Smooth muscle cell (in vitro differentiated cells): ENCODE measurements around the gene TXN. TPM values are rescaled to one million over a fixed set of nuclear protein-coding genes. Genes with fewer than 3 reads are reported as not detected.

ENCODE experiments used
- DNase-seq: peaks from one replicate; lab custom pipeline; 2025; ENCODE audit not compliant: unreplicated experiment; lab: John Stamatoyannopoulos, UW
- H2AFZ ChIP-seq: fragments of 200-600 bp; sonication (generic); 2 replicates; pipeline ENCODE4 v1.6.0; 2016; ENCODE audit warnings: antibody characterized with exemption, low read depth, mild to moderate bottlenecking
- H3F3A ChIP-seq: fragments of 200-600 bp; sonication (generic); 2 replicates; pipeline ENCODE4 v1.6.0; 2017; ENCODE audit warnings: antibody characterized with exemption, low read depth
- H3K27ac ChIP-seq: fragments of 200-600 bp; sonication (generic); 2 replicates; pipeline ENCODE4 v1.5.1; 2016; ENCODE audit warnings: low read depth, mild to moderate bottlenecking
- H3K27me3 ChIP-seq: fragments of 200-600 bp; sonication (generic); 2 replicates; pipeline ENCODE4 v1.6.1; 2016; ENCODE audit warnings: low read depth, mild to moderate bottlenecking
- H3K36me3 ChIP-seq: fragments of 200-600 bp; sonication (generic); 2 replicates; pipeline ENCODE4 v1.5.1; 2016; ENCODE audit warnings: low read depth
- H3K4me1 ChIP-seq: fragments of 200-600 bp; sonication (generic); 2 replicates; pipeline ENCODE4 v1.5.1; 2016; ENCODE audit warnings: low read depth
- H3K4me2 ChIP-seq: fragments of 200-600 bp; sonication (generic); 2 replicates; pipeline ENCODE4 v1.6.0; 2016; ENCODE audit warnings: mild to moderate bottlenecking
- H3K4me3 ChIP-seq: fragments of 200-600 bp; sonication (generic); 2 replicates; pipeline ENCODE4 v1.5.1; 2016; ENCODE audit warnings: mild to moderate bottlenecking
- H3K79me2 ChIP-seq: fragments of 200-600 bp; sonication (generic); 2 replicates; pipeline ENCODE4 v1.6.0; 2016; ENCODE audit warnings: low read depth, mild to moderate bottlenecking
- H3K9ac ChIP-seq: fragments of 200-600 bp; sonication (generic); 2 replicates; pipeline ENCODE4 v1.6.0; 2016; ENCODE audit warnings: low read depth
- H3K9me3 ChIP-seq: fragments of 200-600 bp; sonication (generic); replicated peaks from 2 replicates; pipeline ENCODE4 v1.5.1; 2016; ENCODE audit warnings: low read depth
- H4K20me1 ChIP-seq: fragments of 200-600 bp; sonication (generic); 2 replicates; pipeline ENCODE4 v1.6.0; 2016; ENCODE audit warnings: low read depth
- CTCF ChIP-seq: fragments of 200-600 bp; sonication (generic); IDR thresholded peaks from 2 replicates; pipeline ENCODE4 v1.5.1; 2017; ENCODE audit warnings: borderline replicate concordance, mild to moderate bottlenecking, antibody characterized with exemption; ENCODE audit not compliant: insufficient read depth, poor library complexity, severe bottlenecking
- WGBS: methylation state at CpG from one replicate; pipeline ENCODE4 v1.1.7; 2016; ENCODE audit warnings: low lambda C conversion rate; 5-methylcytosine and 5-hydroxymethylcytosine counted together
- polyA plus RNA-seq: library from polyadenylated mRNA; unstranded; fragments of >200 nt; fragmentation: Nextera tagmentation; extraction: Ambion mirVana; gene quantifications from 2 replicates; pipeline ENCODE4 v1.2.1, GENCODE V29; 2016
- total RNA-seq: library from RNA; depleted of rRNA; stranded (reverse); fragments of >200 nt; gene quantifications from 2 replicates; pipeline ENCODE4 v1.2.3, GENCODE V29; 2014

TXN gene
- total and polyA plus RNA-seq, 2 experiments from 2014 or later, result 394 to 426 TPM

- Histone ChIP-seq H2AFZ (no peak overlapping the region), H3K9ac (no peak overlapping the region), H3K4me2 (no peak overlapping the region), H3K4me1 (no peaks in the 10 kb centered on the region), H3F3A (no peaks in the 10 kb centered on the region), H3K27ac (no peak overlapping the region), H3K27me3 (no peaks in the 10 kb centered on the region), H4K20me1 (no peaks in the 10 kb centered on the region), H3K79me2 (no peaks in the 10 kb centered on the region), H3K9me3 (no peaks in the 10 kb centered on the region), H3K36me3 (no peaks in the 10 kb centered on the region), H3K4me3 (no peak overlapping the region)
- no peak for DNase-seq
- WGBS, result 94% methylated on average over 1 of the region's 1 CpG
- TF ChIP-seq CTCF, result no peak
Observed at GRCh38 chr9:110293248-110293647, 36.9 kb upstream of the TXN start.

- Histone ChIP-seq H3K27me3 (no peaks in the 10 kb centered on the region), H3K4me2 (no peak overlapping the region), H3K36me3 (no peaks in the 10 kb centered on the region), H3K4me1 (no peaks in the 10 kb centered on the region), H4K20me1 (no peaks in the 10 kb centered on the region), H3K9me3 (no peaks in the 10 kb centered on the region), H3K4me3 (no peak overlapping the region), H3K27ac (no peak overlapping the region), H3K9ac (no peak overlapping the region), H2AFZ (no peak overlapping the region), H3F3A (no peaks in the 10 kb centered on the region), H3K79me2 (no peaks in the 10 kb centered on the region)
- no peak for TF ChIP-seq CTCF
- DNase-seq, result no peak
- 85% methylated on average over 28 of the region's 28 CpGs for WGBS
Observed at GRCh38 chr9:110291921-110292557, 35.7 kb upstream of the TXN start.

GRCh38 chr9:110290001-110290400 lies 33.7 kb upstream of the TXN start:
- H3K27me3 ChIP-seq, result no peaks in the 10 kb centered on the region
- H3K79me2 ChIP-seq, result no peaks in the 10 kb centered on the region
- no peak overlapping the region for H2AFZ ChIP-seq
- WGBS, result 68% methylated on average over 1 of the region's 1 CpG
- TF ChIP-seq CTCF, result no peak
- no peak overlapping the region for H3K4me2 ChIP-seq
- no peak for DNase-seq
- H3K36me3 ChIP-seq, result no peaks in the 10 kb centered on the region
- no peaks in the 10 kb centered on the region for H3K9me3 ChIP-seq
- no peak overlapping the region for H3K27ac ChIP-seq
- no peak overlapping the region for H3K4me3 ChIP-seq
- H3F3A ChIP-seq, result no peaks in the 10 kb centered on the region
- no peaks in the 10 kb centered on the region for H4K20me1 ChIP-seq
- H3K4me1 ChIP-seq, result no peaks in the 10 kb centered on the region
- H3K9ac ChIP-seq, result no peak overlapping the region

- Histone ChIP-seq H3K9me3 (no peaks in the 10 kb centered on the region), H3K4me3 (no peak overlapping the region), H3K79me2 (no peaks in the 10 kb centered on the region), H4K20me1 (no peaks in the 10 kb centered on the region), H3K36me3 (no peaks in the 10 kb centered on the region), H3F3A (no peaks in the 10 kb centered on the region), H3K27me3 (no peaks in the 10 kb centered on the region), H3K27ac (no peak overlapping the region), H3K4me1 (no peaks in the 10 kb centered on the region), H3K4me2 (no peak overlapping the region), H3K9ac (no peak overlapping the region), H2AFZ (no peak overlapping the region)
- WGBS, result 92% methylated on average over 4 of the region's 4 CpGs
- TF ChIP-seq CTCF, result no peak
- DNase-seq, result no peak
Observed at GRCh38 chr9:110288503-110288902, 32.2 kb upstream of the TXN start.
